ENCODE measurements around the gene BEND5. TPM values are rescaled to one million over a fixed set of nuclear protein-coding genes. Genes with fewer than 3 reads are reported as not detected.

Gene BEND5
- total RNA-seq, 1 experiment from 2014 or later: not detected

- no peaks in the 10 kb centered on the region for H3K9me3 ChIP-seq (ENCODE audit: control insufficient read depth, insufficient read depth, low read depth, low read length)
- DNase-seq (ENCODE audit: low read depth, low spot score) (no peak), ATAC-seq (no peak)
- in situ Hi-C loops (cut with HindIII; ENCODE audit: low pct_unique_long_range_greater_than_20kb, low sequenced_read_pairs): no loop called here
- H3K27me3 ChIP-seq (ENCODE audit: control insufficient read depth, insufficient read depth, low read length): no peaks in the 10 kb centered on the region
- no peak overlapping the region for H3K27ac ChIP-seq (ENCODE audit: low read length)
- no peak for TF ChIP-seq REST (IDR thresholded peaks at IDR 0.05; ENCODE audit: insufficient read depth in 1 of 2, low read depth in 2 of 2, low read length in 1 of 2)
- no peak for TF ChIP-seq TCF7L2 (IDR thresholded peaks at IDR 0.05; ENCODE audit: low read depth, low read length)
- ChIA-PET POLR2A (no interaction called here), CTCF (no interaction called here)
- H3K36me3 ChIP-seq (ENCODE audit: control insufficient read depth, insufficient read depth, low read length): no peaks in the 10 kb centered on the region
- H3K4me1 ChIP-seq (ENCODE audit: control insufficient read depth, insufficient read depth, low read length): no peaks in the 10 kb centered on the region
- H3K4me3 ChIP-seq (ENCODE audit: low read depth in 2 of 2, low read length in 2 of 2): no peak overlapping the region
- intact Hi-C loops (cut with micrococcal nuclease; ENCODE audit: unreplicated experiment): no loop called here
- no TSS peak for BruUV-seq (replicated peaks)
Measured at GRCh38 chr1:48794816-48795215, 18.1 kb upstream of the BEND5 start.

- no peaks in the 10 kb centered on the region for H3K4me1 ChIP-seq (ENCODE audit: control insufficient read depth, insufficient read depth, low read length)
- intact Hi-C loops (cut with micrococcal nuclease; ENCODE audit: unreplicated experiment): no loop called here
- no peak overlapping the region for H3K4me3 ChIP-seq (ENCODE audit: low read depth in 2 of 2, low read length in 2 of 2)
- no TSS peak for BruUV-seq (replicated peaks)
- no peaks in the 10 kb centered on the region for H3K36me3 ChIP-seq (ENCODE audit: control insufficient read depth, insufficient read depth, low read length)
- no peaks in the 10 kb centered on the region for H3K27me3 ChIP-seq (ENCODE audit: control insufficient read depth, insufficient read depth, low read length)
- no peak for ATAC-seq
- ChIA-PET CTCF (no interaction called here), POLR2A (no interaction called here)
- in situ Hi-C loops (cut with HindIII; ENCODE audit: low pct_unique_long_range_greater_than_20kb, low sequenced_read_pairs): no loop called here
- no peak for DNase-seq (ENCODE audit: low read depth, low spot score)
- no peak overlapping the region for H3K27ac ChIP-seq (ENCODE audit: low read length)
- no peaks in the 10 kb centered on the region for H3K9me3 ChIP-seq (ENCODE audit: control insufficient read depth, insufficient read depth, low read depth, low read length)
- TF ChIP-seq POLR2AphosphoS5 (IDR thresholded peaks at IDR 0.05; ENCODE audit: low read depth, low read length): no peak
- TF ChIP-seq CTCF (IDR thresholded peaks at IDR 0.05): no peak
- TF ChIP-seq SIN3A (IDR thresholded peaks at IDR 0.05; ENCODE audit: borderline replicate concordance, insufficient read depth, low read depth, low read length): no peak
- no peak for TF ChIP-seq TCF7L2 (IDR thresholded peaks at IDR 0.05; ENCODE audit: low read depth, low read length)
- no peak for TF ChIP-seq REST (IDR thresholded peaks at IDR 0.05; ENCODE audit: insufficient read depth in 1 of 2, low read depth in 2 of 2, low read length in 1 of 2)
Measured at GRCh38 chr1:48793863-48794262, 17.2 kb upstream of the BEND5 start.
